HCT116 (cell line): ENCODE data around the gene ARHGEF40. TPM values are rescaled to one million over a fixed set of nuclear protein-coding genes. Genes with fewer than 3 reads are reported as not detected.

Experiments
- ATAC-seq: fragments of 200-7000 bp; cut with Tn5 transposase; 2 replicates; pipeline ENCODE4 v1.9.1; 2020; ENCODE audit warnings: mild to moderate bottlenecking, moderate library complexity
- BruUV-seq: library from RNA; stranded (reverse); fragments of 400-500 nt; replicated peaks from 2 replicates; lab custom pipeline; 2021; lab: Mats Ljungman, UMichigan
- CTCF ChIA-PET: fragments of 300-600 bp; sonication (Branson Sonifier 250); formaldehyde crosslinking; loops from one replicate; lab custom pipeline; 2021; ENCODE audit warnings: antibody characterized with exemption; lab: Charles Lee
- POLR2A ChIA-PET: fragments of 300-600, 350-600 bp; sonication (Branson Sonifier 250); formaldehyde crosslinking; loops from one replicate; lab custom pipeline; 2021; ENCODE audit warnings: antibody characterized with exemption; lab: Charles Lee
- RAD21 ChIA-PET, 2 experiments: fragments of 300-600 bp; sonication (Branson Sonifier 250); formaldehyde crosslinking; loops; one replicate each; lab custom pipeline; 2023; ENCODE audit warnings: low total read pairs in 2 of 2; ENCODE audit not compliant: uncharacterized antibody in 2 of 2, unreplicated experiment in 2 of 2, low non-redundant PET in 1 of 2; lab: Charles Lee
- DNase-seq: peaks from one replicate; pipeline ENCODE4 v3.0.0-alpha.2; 2010; ENCODE audit warnings: low read depth, low spot score
- H2AFZ ChIP-seq: fragments of 200-600 bp; shearing (Covaris generic), sonication (generic); 2 replicates; pipeline ENCODE4 v1.6.1; 2017; ENCODE audit warnings: low read depth, mixed run types, mixed read lengths, antibody characterized with exemption, low read length; ENCODE audit not compliant: poor library complexity, severe bottlenecking
- H3K27ac ChIP-seq: 2 replicates; pipeline ENCODE4 v1.5.1; 2012; ENCODE audit warnings: low read depth, low read length
- H3K27me3 ChIP-seq: fragments of 200-600 bp; sonication (generic); 2 replicates; pipeline ENCODE4 v1.6.1; 2016; ENCODE audit warnings: mixed run types, low read length, mixed read lengths; ENCODE audit not compliant: insufficient read depth
- H3K36me3 ChIP-seq, 2 experiments: fragments of 200-500 bp in 1 of 2; fragments of 200-600 bp in 1 of 2; sonication (Bioruptor generic) in 1 of 2; sonication (generic) in 1 of 2; 2 replicates each; pipeline versions ENCODE4 v1.5.1 to v1.6.1; 2014 to 2016; ENCODE audit warnings: low read length in 2 of 2, inconsistent platforms in 1 of 2, mixed read lengths in 1 of 2, mixed run types in 1 of 2; ENCODE audit not compliant: insufficient read depth in 2 of 2, control insufficient read depth in 1 of 2
- H3K4me1 ChIP-seq, 2 experiments: fragments of 200-600 bp in 1 of 2; sonication (generic) in 1 of 2; 2 replicates each; pipeline versions ENCODE4 v1.5.1 to v1.6.1; 2012 to 2017; ENCODE audit warnings: low read length in 2 of 2, inconsistent platforms in 1 of 2, mild to moderate bottlenecking in 1 of 2, mixed read lengths in 1 of 2, mixed run types in 1 of 2, moderate library complexity in 1 of 2; ENCODE audit not compliant: insufficient read depth in 2 of 2, control insufficient read depth in 1 of 2
- H3K4me2 ChIP-seq: fragments of 200-600 bp; sonication (generic); 2 replicates; pipeline ENCODE4 v1.6.1; 2017; ENCODE audit warnings: mixed run types, low read length, mixed read lengths
- H3K4me3 ChIP-seq, 2 experiments: fragments of 200-600 bp in 1 of 2; sonication (generic) in 1 of 2; replicated peaks in 1 of 2; 2 replicates each; pipeline ENCODE4 v1.5.1; 2011 to 2016; ENCODE audit warnings: low read length in 2 of 2, control low read depth in 1 of 2, low read depth in 1 of 2, mild to moderate bottlenecking in 1 of 2, mixed read lengths in 1 of 2, mixed run types in 1 of 2
- H3K79me2 ChIP-seq: fragments of 200-600 bp; sonication (generic); 2 replicates; pipeline ENCODE4 v1.6.1; 2017; ENCODE audit warnings: mild to moderate bottlenecking, mixed run types, low read length, moderate library complexity, mixed read lengths; ENCODE audit not compliant: insufficient read depth
- H3K9ac ChIP-seq: fragments of 200-600 bp; sonication (generic); 2 replicates; pipeline ENCODE4 v1.6.1; 2016; ENCODE audit warnings: low read length, mixed read lengths
- H3K9me2 ChIP-seq: fragments of 200-600 bp; sonication (generic), shearing (Covaris generic); 2 replicates; pipeline ENCODE4 v1.6.1; 2017; ENCODE audit warnings: mixed run types, mild to moderate bottlenecking, moderate library complexity; ENCODE audit not compliant: insufficient read depth
- H3K9me3 ChIP-seq, 2 experiments: fragments of 200-500 bp in 1 of 2; fragments of 200-600 bp in 1 of 2; sonication (Bioruptor generic) in 1 of 2; sonication (generic) in 1 of 2; 2 replicates each; pipeline ENCODE4 v1.6.1; 2014 to 2017; ENCODE audit warnings: low read length in 2 of 2, mixed read lengths in 2 of 2, inconsistent platforms in 1 of 2, low read depth in 1 of 2, mild to moderate bottlenecking in 1 of 2, mixed run types in 1 of 2, moderate library complexity in 1 of 2; ENCODE audit not compliant: control insufficient read depth in 1 of 2, insufficient read depth in 1 of 2
- H4K20me1 ChIP-seq: fragments of 200-600 bp; sonication (generic), shearing (Covaris generic); 2 replicates; pipeline ENCODE4 v1.6.1; 2017; ENCODE audit warnings: mixed run types, mild to moderate bottlenecking, moderate library complexity; ENCODE audit not compliant: insufficient read depth
- CBX3 ChIP-seq: IDR thresholded peaks from 2 replicates; pipeline ENCODE4 v1.6.1; 2012; ENCODE audit warnings: low read depth
- CEBPB ChIP-seq: IDR thresholded peaks from 2 replicates; pipeline ENCODE4 v1.6.1; 2012; ENCODE audit warnings: low read depth
- EGR1 ChIP-seq: IDR thresholded peaks from 2 replicates; pipeline ENCODE4 v1.6.1; 2012; ENCODE audit warnings: low read depth
- ELF1 ChIP-seq: IDR thresholded peaks from 2 replicates; pipeline ENCODE4 v1.6.1; 2012; ENCODE audit warnings: low read depth, borderline replicate concordance
- EZH2 ChIP-seq: fragments of 200-600 bp; sonication (generic); IDR thresholded peaks from 2 replicates; pipeline ENCODE4 v1.6.1; 2017; ENCODE audit warnings: antibody characterized with exemption, mixed run types
- EZH2phosphoT487 ChIP-seq: fragments of 200-600 bp; IDR thresholded peaks from 2 replicates; pipeline ENCODE4 v1.6.1; 2018; ENCODE audit warnings: antibody characterized with exemption, borderline replicate concordance
- FOSL1 ChIP-seq: IDR thresholded peaks from 2 replicates; pipeline ENCODE4 v1.6.1; 2012; ENCODE audit warnings: low read depth
- JUND ChIP-seq: IDR thresholded peaks from 2 replicates; pipeline ENCODE4 v1.6.1; 2012
- POLR2AphosphoS5 ChIP-seq: IDR thresholded peaks from 2 replicates; pipeline ENCODE4 v1.6.1; 2011; ENCODE audit warnings: mild to moderate bottlenecking, low read depth, low read length, moderate library complexity
- RAD21 ChIP-seq: IDR thresholded peaks from 2 replicates; pipeline ENCODE4 v1.6.1; 2012; ENCODE audit warnings: low read depth, mild to moderate bottlenecking
- SP1 ChIP-seq: IDR thresholded peaks from 2 replicates; pipeline ENCODE4 v1.6.1; 2012; ENCODE audit warnings: low read depth
- ZFX ChIP-seq: fragments of 450-650 bp; IDR thresholded peaks from 2 replicates; pipeline ENCODE4 v1.6.1; 2017
- ZNF274 ChIP-seq: fragments of 200-500 bp; sonication (Bioruptor generic); IDR thresholded peaks from 2 replicates; pipeline ENCODE4 v1.6.1; 2014; ENCODE audit warnings: mild to moderate bottlenecking, low read depth, low read length, inconsistent platforms
- intact Hi-C: fragments of 100-400 bp; cut with micrococcal nuclease; formaldehyde crosslinking; loops from 2 replicates; pipeline ENCODE4 v1.10.0; 2022
- total RNA-seq: library from RNA; stranded (reverse); gene quantifications from one replicate; pipeline ENCODE4 v1.2.1, GENCODE V29; 2021; ENCODE audit not compliant: unreplicated experiment
- TF ChIP-seq, protein P1 (sequence below), 3 experiments: fragments of 200-600 bp in 1 of 3; sonication (generic) in 1 of 3; IDR thresholded peaks in 2 of 3; conservative IDR thresholded peaks in 1 of 3; 2 replicates each; pipeline ENCODE4 v1.5.1; 2012 to 2017; ENCODE audit warnings: low read depth in 2 of 3, low read length in 2 of 3, antibody characterized with exemption in 1 of 3, borderline replicate concordance in 1 of 3, control low read depth in 1 of 3, mild to moderate bottlenecking in 1 of 3, mixed read lengths in 1 of 3, mixed run types in 1 of 3, moderate library complexity in 1 of 3; ENCODE audit not compliant: insufficient read depth in 1 of 3
- TF ChIP-seq, protein P2 (sequence below): IDR thresholded peaks from 2 replicates; pipeline ENCODE4 v1.6.1; 2012
- TF ChIP-seq, protein P3 (sequence below): IDR thresholded peaks from 2 replicates; pipeline ENCODE4 v1.6.1; 2012

The ARHGEF40 gene
- total RNA-seq, 1 experiment from 2014 or later, result 6.3 TPM

- Histone ChIP-seq H3K4me2 (no peak overlapping the region), H3K79me2 (no peaks in the 10 kb centered on the region), H3K9me3 (no peaks in the 10 kb centered on the region), H3K9me2 (no peaks in the 10 kb centered on the region), H3K27me3 (0 out of 2 replicates have a peak, but pooled peaks cover 4% of the 10 kb centered on the region), H3K36me3 (no peaks in the 10 kb centered on the region), H3K4me1 (peaks cover 7 to 28% of the 10 kb centered on the region in 2 experiments), H3K4me3 (no peak overlapping the region), H3K9ac (no peak overlapping the region), H2AFZ (no peak overlapping the region), H3K27ac (no peak overlapping the region), H4K20me1 (no peaks in the 10 kb centered on the region)
- CTCF ChIA-PET, result no interaction called here
- POLR2A ChIA-PET, result no interaction called here
- no peak for ATAC-seq
- DNase-seq, result no peak
- RAD21 ChIA-PET, result no interaction called here
- intact Hi-C loops, result no loop called here
- no peak for TF ChIP-seq CEBPB
- no peak for TF ChIP-seq FOSL1
- no peak for TF ChIP-seq POLR2AphosphoS5
- no peak for TF ChIP-seq ZFX
- no peak for TF ChIP-seq SP1
- TF ChIP-seq, protein P1, sequence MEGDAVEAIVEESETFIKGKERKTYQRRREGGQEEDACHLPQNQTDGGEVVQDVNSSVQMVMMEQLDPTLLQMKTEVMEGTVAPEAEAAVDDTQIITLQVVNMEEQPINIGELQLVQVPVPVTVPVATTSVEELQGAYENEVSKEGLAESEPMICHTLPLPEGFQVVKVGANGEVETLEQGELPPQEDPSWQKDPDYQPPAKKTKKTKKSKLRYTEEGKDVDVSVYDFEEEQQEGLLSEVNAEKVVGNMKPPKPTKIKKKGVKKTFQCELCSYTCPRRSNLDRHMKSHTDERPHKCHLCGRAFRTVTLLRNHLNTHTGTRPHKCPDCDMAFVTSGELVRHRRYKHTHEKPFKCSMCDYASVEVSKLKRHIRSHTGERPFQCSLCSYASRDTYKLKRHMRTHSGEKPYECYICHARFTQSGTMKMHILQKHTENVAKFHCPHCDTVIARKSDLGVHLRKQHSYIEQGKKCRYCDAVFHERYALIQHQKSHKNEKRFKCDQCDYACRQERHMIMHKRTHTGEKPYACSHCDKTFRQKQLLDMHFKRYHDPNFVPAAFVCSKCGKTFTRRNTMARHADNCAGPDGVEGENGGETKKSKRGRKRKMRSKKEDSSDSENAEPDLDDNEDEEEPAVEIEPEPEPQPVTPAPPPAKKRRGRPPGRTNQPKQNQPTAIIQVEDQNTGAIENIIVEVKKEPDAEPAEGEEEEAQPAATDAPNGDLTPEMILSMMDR (IDR thresholded peaks at IDR 0.05 in 2 of 3, conservative IDR thresholded peaks at IDR 0.05 in 1 of 3; ENCODE audit: borderline replicate concordance in 1 of 3, insufficient read depth in 1 of 3, low read depth in 2 of 3, low read length in 2 of 3), result no peak
- TF ChIP-seq JUND, result no peak
- TF ChIP-seq, all 23 proteins: peak for 0
- no TSS peak for BruUV-seq
Measured at GRCh38 chr14:21072781-21073339, 2.8 kb downstream of the ARHGEF40 start.

DNA sequence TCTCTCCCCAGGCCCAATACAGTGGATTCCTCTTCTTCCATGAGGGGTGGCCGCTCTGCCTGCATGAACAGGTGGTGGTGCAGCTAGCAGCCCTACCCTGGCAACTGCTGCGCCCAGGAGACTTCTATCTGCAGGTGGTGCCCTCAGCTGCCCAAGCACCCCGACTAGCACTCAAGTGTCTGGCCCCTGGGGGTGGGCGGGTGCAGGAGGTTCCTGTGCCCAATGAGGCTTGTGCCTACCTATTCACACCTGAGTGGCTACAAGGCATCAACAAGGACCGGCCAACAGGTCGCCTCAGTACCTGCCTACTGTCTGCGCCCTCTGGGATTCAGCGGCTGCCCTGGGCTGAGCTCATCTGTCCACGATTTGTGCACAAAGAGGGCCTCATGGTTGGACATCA is 3.8 kb downstream of the ARHGEF40 start:
- Histone ChIP-seq H3K9me2 (no peaks in the 10 kb centered on the region), H3K4me2 (no peak overlapping the region), H3K27me3 (0 out of 2 replicates have a peak, but pooled peaks cover 4% of the 10 kb centered on the region), H3K4me3 (no peak overlapping the region), H3K36me3 (no peaks in the 10 kb centered on the region; a peak in 1 of 4 replicates), H3K9me3 (no peaks in the 10 kb centered on the region), H3K4me1 (peaks cover 7 to 22% of the 10 kb centered on the region in 2 experiments), H4K20me1 (no peaks in the 10 kb centered on the region), H3K27ac (no peak overlapping the region), H3K79me2 (no peaks in the 10 kb centered on the region), H2AFZ (no peak overlapping the region), H3K9ac (no peak overlapping the region)
- DNase-seq (no peak), ATAC-seq (no peak)
- BruUV-seq, result no TSS peak
- CTCF ChIA-PET, result no interaction called here
- POLR2A ChIA-PET, result no interaction called here
- RAD21 ChIA-PET, result no interaction called here
- intact Hi-C loops, result no loop called here
- TF ChIP-seq EZH2 (no peak), RAD21 (no peak), CEBPB (no peak), ZNF274 (no peak), EGR1 (no peak), SP1 (no peak), CBX3 (no peak), EZH2phosphoT487 (no peak), ELF1 (no peak)
- TF ChIP-seq, protein P2, sequence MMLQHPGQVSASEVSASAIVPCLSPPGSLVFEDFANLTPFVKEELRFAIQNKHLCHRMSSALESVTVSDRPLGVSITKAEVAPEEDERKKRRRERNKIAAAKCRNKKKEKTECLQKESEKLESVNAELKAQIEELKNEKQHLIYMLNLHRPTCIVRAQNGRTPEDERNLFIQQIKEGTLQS, result no peak
- TF ChIP-seq, protein P3, sequence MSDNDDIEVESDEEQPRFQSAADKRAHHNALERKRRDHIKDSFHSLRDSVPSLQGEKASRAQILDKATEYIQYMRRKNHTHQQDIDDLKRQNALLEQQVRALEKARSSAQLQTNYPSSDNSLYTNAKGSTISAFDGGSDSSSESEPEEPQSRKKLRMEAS, result no peak
- TF ChIP-seq, protein P1 (IDR thresholded peaks at IDR 0.05 in 2 of 3, conservative IDR thresholded peaks at IDR 0.05 in 1 of 3; ENCODE audit: borderline replicate concordance in 1 of 3, insufficient read depth in 1 of 3, low read depth in 2 of 3, low read length in 2 of 3), result no peak
